ENCODE results near the gene DIS3L2. TPM values are rescaled to one million over a fixed set of nuclear protein-coding genes. Genes with fewer than 3 reads are reported as not detected.

DIS3L2 gene
- total and polyA plus RNA-seq, 2 experiments from 2014 or later = 9.3 to 15.6 TPM

- Histone ChIP-seq H3K4me3 (no peak overlapping the region), H3K9ac (no peak overlapping the region), H3K79me2 (ENCODE audit: insufficient read depth) (no peaks in the 10 kb centered on the region), H3K27ac (no peak overlapping the region), H3K9me2 (ENCODE audit: insufficient read depth) (no peaks in the 10 kb centered on the region), H3K27me3 (replicated peaks; ENCODE audit: insufficient read depth) (no peaks in the 10 kb centered on the region), H3K4me1 (ENCODE audit: insufficient read depth) (no peaks in the 10 kb centered on the region), H3K36me3 (ENCODE audit: low read depth) (no peaks in the 10 kb centered on the region), H3K4me2 (ENCODE audit: unreplicated experiment) (no peak overlapping the region), H3F3A (ENCODE audit: insufficient read depth) (no peaks in the 10 kb centered on the region), H4K20me1 (ENCODE audit: insufficient read depth) (no peaks in the 10 kb centered on the region), H2AFZ (no peak overlapping the region), H3K9me3 (ENCODE audit: low read depth) (no peaks in the 10 kb centered on the region)
- DNase-seq = peak; percentile 22
- in situ Hi-C loops (cut with MboI) = no loop called here
- 95 to 97% methylated on average over 6 of the region's 6 CpGs for WGBS, 2 experiments (ENCODE audit: low coverage in 1 of 2, low lambda C conversion rate in 2 of 2, missing lambda C conversion rate in 2 of 2)
- TF ChIP-seq EZH2 (IDR thresholded peaks at IDR 0.05; ENCODE audit: insufficient read depth, poor library complexity, severe bottlenecking) (no peak), EZH2phosphoT487 (IDR thresholded peaks at IDR 0.05; ENCODE audit: insufficient read depth, low read depth) (no peak)
Measured at GRCh38 chr2:232300894-232301387, 339.4 kb downstream of the DIS3L2 start.

- H3K4me1 ChIP-seq (ENCODE audit: insufficient read depth) = no peaks in the 10 kb centered on the region
- no peaks in the 10 kb centered on the region for H3K9me3 ChIP-seq (ENCODE audit: low read depth)
- H3K36me3 ChIP-seq (ENCODE audit: low read depth) = no peaks in the 10 kb centered on the region
- H4K20me1 ChIP-seq (ENCODE audit: insufficient read depth) = no peaks in the 10 kb centered on the region
- no peak for DNase-seq
- H3K27me3 ChIP-seq (replicated peaks; ENCODE audit: insufficient read depth) = no peaks in the 10 kb centered on the region
- in situ Hi-C loops (cut with MboI) = no loop called here
- 96 to 98% methylated on average over 6 of the region's 6 CpGs for WGBS, 2 experiments (ENCODE audit: low coverage in 1 of 2, low lambda C conversion rate in 2 of 2, missing lambda C conversion rate in 2 of 2)
- no peak overlapping the region for H3K27ac ChIP-seq
- no peak for TF ChIP-seq EZH2 (IDR thresholded peaks at IDR 0.05; ENCODE audit: insufficient read depth, poor library complexity, severe bottlenecking)
- no peak for TF ChIP-seq EZH2phosphoT487 (IDR thresholded peaks at IDR 0.05; ENCODE audit: insufficient read depth, low read depth)
- no peak overlapping the region for H2AFZ ChIP-seq
- H3K4me2 ChIP-seq (ENCODE audit: unreplicated experiment) = no peak overlapping the region
- H3K9ac ChIP-seq = no peak overlapping the region
- H3K79me2 ChIP-seq (ENCODE audit: insufficient read depth) = no peaks in the 10 kb centered on the region
- H3F3A ChIP-seq (ENCODE audit: insufficient read depth) = no peaks in the 10 kb centered on the region
- H3K9me2 ChIP-seq (ENCODE audit: insufficient read depth) = no peaks in the 10 kb centered on the region
- no peak overlapping the region for H3K4me3 ChIP-seq
Measured at GRCh38 chr2:232304236-232304635, 342.7 kb downstream of the DIS3L2 start.

- no peaks in the 10 kb centered on the region for H3K27me3 ChIP-seq (replicated peaks; ENCODE audit: insufficient read depth)
- H3F3A ChIP-seq (ENCODE audit: insufficient read depth) = no peaks in the 10 kb centered on the region
- H2AFZ ChIP-seq = no peak overlapping the region
- H3K4me2 ChIP-seq (ENCODE audit: unreplicated experiment) = no peak overlapping the region
- 98 to 99% methylated on average over 7 of the region's 7 CpGs for WGBS, 2 experiments (ENCODE audit: low coverage in 1 of 2, low lambda C conversion rate in 2 of 2, missing lambda C conversion rate in 2 of 2)
- no peak overlapping the region for H3K4me3 ChIP-seq
- H3K9me3 ChIP-seq (ENCODE audit: low read depth) = no peaks in the 10 kb centered on the region
- no peaks in the 10 kb centered on the region for H3K4me1 ChIP-seq (ENCODE audit: insufficient read depth)
- in situ Hi-C loops (cut with MboI) = no loop called here
- no peaks in the 10 kb centered on the region for H4K20me1 ChIP-seq (ENCODE audit: insufficient read depth)
- H3K79me2 ChIP-seq (ENCODE audit: insufficient read depth) = no peaks in the 10 kb centered on the region
- H3K9ac ChIP-seq = no peak overlapping the region
- TF ChIP-seq EZH2 (IDR thresholded peaks at IDR 0.05; ENCODE audit: insufficient read depth, poor library complexity, severe bottlenecking) (no peak), EZH2phosphoT487 (IDR thresholded peaks at IDR 0.05; ENCODE audit: insufficient read depth, low read depth) (no peak)
- no peaks in the 10 kb centered on the region for H3K9me2 ChIP-seq (ENCODE audit: insufficient read depth)
- H3K36me3 ChIP-seq (ENCODE audit: low read depth) = no peaks in the 10 kb centered on the region
- no peak for DNase-seq
- no peak overlapping the region for H3K27ac ChIP-seq
Measured at GRCh38 chr2:232306741-232307305, 345.3 kb downstream of the DIS3L2 start.

GRCh38 chr2:232307854-232308253 lies 346.3 kb downstream of the DIS3L2 start:
- in situ Hi-C loops (cut with MboI) = no loop called here
- Histone ChIP-seq H3K36me3 (ENCODE audit: low read depth) (no peaks in the 10 kb centered on the region), H3K79me2 (ENCODE audit: insufficient read depth) (no peaks in the 10 kb centered on the region)

More at GRCh38 chr2:232307854-232308253, 346.3 kb downstream of the DIS3L2 start:
- no peak for TF ChIP-seq EZH2 (IDR thresholded peaks at IDR 0.05; ENCODE audit: insufficient read depth, poor library complexity, severe bottlenecking)
- TF ChIP-seq EZH2phosphoT487 (IDR thresholded peaks at IDR 0.05; ENCODE audit: insufficient read depth, low read depth) = no peak
- Histone ChIP-seq H3K4me1 (ENCODE audit: insufficient read depth) (no peaks in the 10 kb centered on the region), H3F3A (ENCODE audit: insufficient read depth) (no peaks in the 10 kb centered on the region), H2AFZ (no peak overlapping the region), H3K9me2 (ENCODE audit: insufficient read depth) (no peaks in the 10 kb centered on the region), H3K9ac (no peak overlapping the region), H3K4me3 (no peak overlapping the region), H3K27ac (no peak overlapping the region), H3K4me2 (ENCODE audit: unreplicated experiment) (no peak overlapping the region), H3K9me3 (ENCODE audit: low read depth) (no peaks in the 10 kb centered on the region), H3K27me3 (replicated peaks; ENCODE audit: insufficient read depth) (no peaks in the 10 kb centered on the region), H4K20me1 (ENCODE audit: insufficient read depth) (no peaks in the 10 kb centered on the region)
- WGBS, 2 experiments (ENCODE audit: low coverage in 1 of 2, low lambda C conversion rate in 2 of 2, missing lambda C conversion rate in 2 of 2) = 87 to 91% methylated on average over 3 of the region's 3 CpGs
- DNase-seq = no peak
